Fibroblast of lung (primary cell): ENCODE data around the gene DPP7. TPM values are rescaled to one million over a fixed set of nuclear protein-coding genes. Genes with fewer than 3 reads are reported as not detected.

Experiments used
- DNase-seq, 2 donors: peaks; one replicate each; pipeline versions ENCODE4 v3.0.0 to v3.0.0-alpha.2; 2010; ENCODE audit warnings: low read depth in 2 of 2
- H2AFZ ChIP-seq: 2 replicates; pipeline ENCODE4 v1.5.1; 2012; ENCODE audit warnings: low read length, control low read depth, inconsistent platforms
- H3K27ac ChIP-seq: 2 replicates; pipeline ENCODE4 v1.5.1; 2011; ENCODE audit warnings: low read length, control low read depth; ENCODE audit not compliant: insufficient read depth
- H3K27me3 ChIP-seq: 2 replicates; pipeline ENCODE4 v1.5.1; 2011; ENCODE audit warnings: mild to moderate bottlenecking, low read length; ENCODE audit not compliant: control insufficient read depth, insufficient read depth
- H3K36me3 ChIP-seq: 2 replicates; pipeline ENCODE4 v1.5.1; 2011; ENCODE audit warnings: low read length; ENCODE audit not compliant: control insufficient read depth, insufficient read depth
- H3K4me1 ChIP-seq: 2 replicates; pipeline ENCODE4 v1.5.1; 2011; ENCODE audit warnings: low read length; ENCODE audit not compliant: control insufficient read depth, insufficient read depth; ENCODE audit errors: extremely low read depth
- H3K4me2 ChIP-seq: 2 replicates; pipeline ENCODE4 v1.5.1; 2011; ENCODE audit warnings: low read length, control low read depth; ENCODE audit not compliant: insufficient read depth; ENCODE audit errors: extremely low read depth
- H3K4me3 ChIP-seq, 4 experiments: fragments of 200-600 bp in 1 of 4; sonication (generic) in 1 of 4; replicated peaks in 1 of 4; 2 replicates each; pipeline ENCODE4 v1.5.1; 2011 to 2016; ENCODE audit warnings: low read length in 4 of 4, low read depth in 3 of 4, mild to moderate bottlenecking in 3 of 4, control low read depth in 2 of 4, inconsistent platforms in 1 of 4, mixed read lengths in 1 of 4; ENCODE audit not compliant: insufficient read depth in 1 of 4; ENCODE audit errors: control extremely low read depth in 1 of 4
- H3K79me2 ChIP-seq: 2 replicates; pipeline ENCODE4 v1.5.1; 2012; ENCODE audit warnings: mild to moderate bottlenecking, low read length, inconsistent platforms; ENCODE audit not compliant: control insufficient read depth, insufficient read depth
- H3K9ac ChIP-seq: 2 replicates; pipeline ENCODE4 v1.5.1; 2011; ENCODE audit warnings: mild to moderate bottlenecking, low read length, control low read depth; ENCODE audit not compliant: insufficient read depth
- H3K9me3 ChIP-seq: 2 replicates; pipeline ENCODE4 v1.5.1; 2012; ENCODE audit warnings: low read depth, low read length; ENCODE audit not compliant: control insufficient read depth, insufficient read depth
- H4K20me1 ChIP-seq: 2 replicates; pipeline ENCODE4 v1.5.1; 2011; ENCODE audit warnings: low read length; ENCODE audit not compliant: control insufficient read depth, insufficient read depth; ENCODE audit errors: extremely low read depth
- EZH2 ChIP-seq: IDR thresholded peaks from 2 replicates; pipeline ENCODE4 v1.5.1; 2012; ENCODE audit warnings: low read length, control low read depth, mild to moderate bottlenecking; ENCODE audit errors: missing control alignments
- polyA plus RNA-seq, 2 donors: library from polyadenylated mRNA; depleted of rRNA in 1 of 2; stranded (reverse) in 1 of 2; unstranded in 1 of 2; fragments of >200 nt; gene quantifications; 2 replicates each; pipeline ENCODE4 v1.2.1, GENCODE V29; 2011 to 2012; ENCODE audit warnings: missing spikeins in 1 of 2
- total RNA-seq: library from RNA; depleted of rRNA; stranded (reverse); fragments of >200 nt; gene quantifications from 2 replicates; pipeline ENCODE4 v1.2.1, GENCODE V29; 2014
- TF ChIP-seq, protein P1 (sequence below), 2 donors: IDR thresholded peaks in 1 of 2; conservative IDR thresholded peaks in 1 of 2; 1 replicate in 1 of 2; 2 replicates in 1 of 2; pipeline ENCODE4 v1.5.1; 2011 to 2012; ENCODE audit warnings: low read length in 2 of 2, control low read depth in 1 of 2, inconsistent platforms in 1 of 2, low read depth in 1 of 2, mild to moderate bottlenecking in 1 of 2

Gene DPP7
- total and polyA plus RNA-seq, 2 donors (not counting 1 experiment from before 2014, with no cell fraction given): 28.6 to 126 TPM

GRCh38 chr9:137145731-137146526, 31.4 kb upstream of the DPP7 start:
- no peak for DNase-seq
- H3K27me3 ChIP-seq: peaks cover 7% of the 10 kb centered on the region
- H4K20me1 ChIP-seq: no peaks in the 10 kb centered on the region
- TF ChIP-seq, protein P1, sequence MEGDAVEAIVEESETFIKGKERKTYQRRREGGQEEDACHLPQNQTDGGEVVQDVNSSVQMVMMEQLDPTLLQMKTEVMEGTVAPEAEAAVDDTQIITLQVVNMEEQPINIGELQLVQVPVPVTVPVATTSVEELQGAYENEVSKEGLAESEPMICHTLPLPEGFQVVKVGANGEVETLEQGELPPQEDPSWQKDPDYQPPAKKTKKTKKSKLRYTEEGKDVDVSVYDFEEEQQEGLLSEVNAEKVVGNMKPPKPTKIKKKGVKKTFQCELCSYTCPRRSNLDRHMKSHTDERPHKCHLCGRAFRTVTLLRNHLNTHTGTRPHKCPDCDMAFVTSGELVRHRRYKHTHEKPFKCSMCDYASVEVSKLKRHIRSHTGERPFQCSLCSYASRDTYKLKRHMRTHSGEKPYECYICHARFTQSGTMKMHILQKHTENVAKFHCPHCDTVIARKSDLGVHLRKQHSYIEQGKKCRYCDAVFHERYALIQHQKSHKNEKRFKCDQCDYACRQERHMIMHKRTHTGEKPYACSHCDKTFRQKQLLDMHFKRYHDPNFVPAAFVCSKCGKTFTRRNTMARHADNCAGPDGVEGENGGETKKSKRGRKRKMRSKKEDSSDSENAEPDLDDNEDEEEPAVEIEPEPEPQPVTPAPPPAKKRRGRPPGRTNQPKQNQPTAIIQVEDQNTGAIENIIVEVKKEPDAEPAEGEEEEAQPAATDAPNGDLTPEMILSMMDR (conservative IDR thresholded peaks at IDR 0.05 in 1 of 2, IDR thresholded peaks at IDR 0.05 in 1 of 2; ENCODE audit: low read depth in 1 of 2, low read length in 2 of 2): no peak
- no peak for TF ChIP-seq EZH2
- H2AFZ ChIP-seq: no peak overlapping the region
- H3K36me3 ChIP-seq: no peaks in the 10 kb centered on the region
- H3K4me3 ChIP-seq: no peak overlapping the region
- no peaks in the 10 kb centered on the region for H3K79me2 ChIP-seq
- no peaks in the 10 kb centered on the region for H3K9me3 ChIP-seq
- no peak overlapping the region for H3K27ac ChIP-seq
- no peak overlapping the region for H3K9ac ChIP-seq
- no peak overlapping the region for H3K4me2 ChIP-seq
- H3K4me1 ChIP-seq: no peaks in the 10 kb centered on the region

DNA sequence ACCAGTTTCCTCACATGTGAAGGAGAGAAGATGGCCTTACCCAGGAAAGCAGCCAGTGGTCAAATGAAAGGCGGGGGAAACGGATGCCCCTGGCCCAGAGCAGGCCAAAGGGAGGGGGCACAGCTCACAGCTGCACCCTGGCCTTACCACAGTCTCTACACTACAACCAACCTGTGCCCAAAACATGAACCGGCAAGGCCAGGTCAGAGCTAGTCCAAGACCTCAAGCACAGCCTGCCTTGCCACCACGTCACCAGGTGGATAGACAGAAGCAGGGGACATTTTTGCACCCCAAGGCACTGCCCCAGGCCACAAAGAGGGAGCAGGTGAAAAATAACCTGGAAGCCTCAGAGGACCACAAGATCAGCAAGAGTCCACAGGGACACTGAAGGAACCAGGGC, 28.9 kb upstream of the DPP7 start:
- Histone ChIP-seq H3K27ac (no peak overlapping the region), H3K4me3 (no peak overlapping the region), H3K79me2 (no peaks in the 10 kb centered on the region), H3K36me3 (no peaks in the 10 kb centered on the region), H3K27me3 (peaks cover 22% of the 10 kb centered on the region), H4K20me1 (no peaks in the 10 kb centered on the region), H3K4me2 (no peak overlapping the region), H3K9ac (no peak overlapping the region), H3K4me1 (no peaks in the 10 kb centered on the region), H2AFZ (no peak overlapping the region), H3K9me3 (no peaks in the 10 kb centered on the region)
- no peak for TF ChIP-seq EZH2
- TF ChIP-seq, protein P1 (conservative IDR thresholded peaks at IDR 0.05 in 1 of 2, IDR thresholded peaks at IDR 0.05 in 1 of 2; ENCODE audit: low read depth in 1 of 2, low read length in 2 of 2): no peak
- no peak for DNase-seq

DNA sequence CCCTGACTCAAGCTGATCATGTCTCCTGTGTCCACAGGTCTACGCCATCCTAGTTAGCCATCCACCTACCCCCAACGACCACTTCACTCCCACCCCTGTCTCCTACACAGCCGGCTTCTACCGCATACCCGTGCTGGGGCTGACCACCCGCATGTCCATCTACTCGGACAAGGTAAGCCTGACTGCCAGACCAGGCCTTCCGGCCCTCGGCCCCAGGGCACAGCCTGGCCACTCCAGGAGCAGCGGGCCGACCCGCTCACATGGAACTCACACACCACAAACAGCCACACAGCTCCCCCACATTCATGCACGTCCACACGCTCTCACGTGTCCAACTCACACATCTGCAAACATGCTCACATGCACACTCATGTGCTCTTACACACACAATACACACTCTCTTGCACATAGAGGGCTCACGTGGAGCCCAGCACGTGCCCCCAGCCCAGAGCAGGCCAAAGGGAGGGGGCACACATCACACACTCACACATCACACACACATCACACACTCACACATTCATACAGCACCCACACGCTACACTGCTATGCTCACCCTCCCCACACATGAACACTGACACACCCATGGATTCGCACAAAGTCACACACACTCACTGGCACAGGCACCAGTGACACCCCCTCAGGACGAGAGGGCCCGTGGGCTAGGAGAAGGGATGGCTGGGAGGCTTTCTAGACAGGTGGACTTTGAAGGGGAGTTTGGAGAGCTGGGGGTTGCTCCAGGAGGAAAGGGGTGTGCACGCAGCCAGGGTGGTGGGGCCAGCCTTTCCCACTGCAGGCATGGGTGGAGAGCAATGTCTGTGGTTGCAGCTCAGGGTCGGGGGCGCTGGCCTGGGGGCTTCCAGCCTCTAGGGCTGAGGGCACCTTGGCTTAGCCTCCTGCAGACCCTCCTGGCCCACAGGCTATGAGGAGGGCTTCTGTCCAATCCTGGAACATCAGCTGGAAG, 27.7 kb upstream of the DPP7 start:
- no peak for DNase-seq
- Histone ChIP-seq H4K20me1 (no peaks in the 10 kb centered on the region), H3K27ac (no peak overlapping the region), H3K4me2 (no peak overlapping the region), H3K9me3 (no peaks in the 10 kb centered on the region), H3K4me3 (no peak overlapping the region), H3K27me3 (peaks cover 27% of the 10 kb centered on the region), H3K36me3 (no peaks in the 10 kb centered on the region), H3K79me2 (no peaks in the 10 kb centered on the region), H3K4me1 (no peaks in the 10 kb centered on the region), H3K9ac (no peak overlapping the region), H2AFZ (no peak overlapping the region)
- TF ChIP-seq EZH2: no peak
- TF ChIP-seq, protein P1 (conservative IDR thresholded peaks at IDR 0.05 in 1 of 2, IDR thresholded peaks at IDR 0.05 in 1 of 2; ENCODE audit: low read depth in 1 of 2, low read length in 2 of 2): no peak
